GM12873 (cell line): Measurements from ENCODE around the gene CAPN11.

ENCODE experiments used
- TF ChIP-seq, protein P1 (sequence below): IDR thresholded peaks from 2 replicates; pipeline ENCODE4 v1.5.1; 2012; ENCODE audit warnings: low read depth, mild to moderate bottlenecking, moderate library complexity, low read length, control low read depth; ENCODE audit not compliant: insufficient read depth; ENCODE audit errors: missing control alignments

The CAPN11 gene

DNA sequence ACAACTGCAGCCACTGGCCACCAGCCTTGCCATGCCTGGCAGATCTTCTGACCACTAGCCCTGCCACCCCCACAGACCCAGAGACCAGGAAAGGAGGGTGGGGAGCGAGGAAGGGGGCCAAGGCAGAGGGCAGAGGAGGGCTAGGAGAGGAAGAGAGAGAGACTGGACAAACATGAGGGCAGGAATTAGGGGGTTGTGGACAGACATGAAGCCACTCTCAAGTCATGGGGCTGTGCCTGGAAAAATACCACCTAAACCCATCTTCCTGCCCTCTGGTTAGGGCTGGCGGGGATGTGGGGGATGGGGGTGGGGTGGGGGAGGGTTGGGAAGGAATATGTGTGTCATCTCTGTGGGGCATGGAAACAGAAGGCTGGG lies 63.3 kb downstream of the CAPN11 start:
- TF ChIP-seq, protein P1, sequence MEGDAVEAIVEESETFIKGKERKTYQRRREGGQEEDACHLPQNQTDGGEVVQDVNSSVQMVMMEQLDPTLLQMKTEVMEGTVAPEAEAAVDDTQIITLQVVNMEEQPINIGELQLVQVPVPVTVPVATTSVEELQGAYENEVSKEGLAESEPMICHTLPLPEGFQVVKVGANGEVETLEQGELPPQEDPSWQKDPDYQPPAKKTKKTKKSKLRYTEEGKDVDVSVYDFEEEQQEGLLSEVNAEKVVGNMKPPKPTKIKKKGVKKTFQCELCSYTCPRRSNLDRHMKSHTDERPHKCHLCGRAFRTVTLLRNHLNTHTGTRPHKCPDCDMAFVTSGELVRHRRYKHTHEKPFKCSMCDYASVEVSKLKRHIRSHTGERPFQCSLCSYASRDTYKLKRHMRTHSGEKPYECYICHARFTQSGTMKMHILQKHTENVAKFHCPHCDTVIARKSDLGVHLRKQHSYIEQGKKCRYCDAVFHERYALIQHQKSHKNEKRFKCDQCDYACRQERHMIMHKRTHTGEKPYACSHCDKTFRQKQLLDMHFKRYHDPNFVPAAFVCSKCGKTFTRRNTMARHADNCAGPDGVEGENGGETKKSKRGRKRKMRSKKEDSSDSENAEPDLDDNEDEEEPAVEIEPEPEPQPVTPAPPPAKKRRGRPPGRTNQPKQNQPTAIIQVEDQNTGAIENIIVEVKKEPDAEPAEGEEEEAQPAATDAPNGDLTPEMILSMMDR: no peak

DNA sequence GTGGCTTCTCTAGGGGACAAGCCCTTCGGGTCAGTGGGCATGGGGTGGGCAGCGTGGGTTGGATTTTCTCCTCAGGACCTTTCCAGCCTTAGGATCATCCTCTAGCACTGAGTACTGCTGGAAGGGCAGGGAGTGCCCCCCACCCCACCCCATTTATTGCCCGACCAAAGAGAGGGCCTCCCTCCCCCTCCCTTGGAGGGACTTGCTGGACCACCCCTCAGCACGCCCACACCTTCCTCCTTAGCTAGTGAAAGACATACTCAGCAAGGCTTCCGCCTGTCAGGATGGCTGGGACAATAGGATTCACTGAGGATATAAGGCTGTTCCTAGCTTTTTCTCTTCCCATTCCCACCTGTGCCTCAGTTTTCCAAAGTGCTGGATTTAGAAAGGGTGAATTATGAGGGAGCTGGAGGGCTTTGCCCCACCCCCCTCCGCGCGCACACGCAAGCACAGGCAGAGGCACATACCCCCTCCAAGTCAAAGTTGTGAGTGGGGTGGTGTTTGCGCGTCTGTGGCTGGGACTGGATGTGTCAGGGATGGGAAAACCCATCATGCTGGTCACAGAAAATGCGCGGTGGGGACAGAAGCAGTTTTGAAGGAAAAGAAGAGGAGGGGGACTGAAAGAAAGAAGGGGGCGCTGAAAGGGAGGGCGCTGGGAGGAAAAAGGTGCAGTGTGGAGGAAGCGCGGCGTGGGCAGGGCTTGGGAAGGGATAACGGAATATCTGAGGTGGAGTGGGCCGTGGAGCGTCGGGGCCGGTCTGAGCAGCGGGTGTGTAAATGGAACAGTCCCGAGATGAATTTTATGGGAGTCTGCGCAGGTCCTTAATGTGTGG lies 64.1 kb downstream of the CAPN11 start:
- TF ChIP-seq, protein P1: no peak

DNA sequence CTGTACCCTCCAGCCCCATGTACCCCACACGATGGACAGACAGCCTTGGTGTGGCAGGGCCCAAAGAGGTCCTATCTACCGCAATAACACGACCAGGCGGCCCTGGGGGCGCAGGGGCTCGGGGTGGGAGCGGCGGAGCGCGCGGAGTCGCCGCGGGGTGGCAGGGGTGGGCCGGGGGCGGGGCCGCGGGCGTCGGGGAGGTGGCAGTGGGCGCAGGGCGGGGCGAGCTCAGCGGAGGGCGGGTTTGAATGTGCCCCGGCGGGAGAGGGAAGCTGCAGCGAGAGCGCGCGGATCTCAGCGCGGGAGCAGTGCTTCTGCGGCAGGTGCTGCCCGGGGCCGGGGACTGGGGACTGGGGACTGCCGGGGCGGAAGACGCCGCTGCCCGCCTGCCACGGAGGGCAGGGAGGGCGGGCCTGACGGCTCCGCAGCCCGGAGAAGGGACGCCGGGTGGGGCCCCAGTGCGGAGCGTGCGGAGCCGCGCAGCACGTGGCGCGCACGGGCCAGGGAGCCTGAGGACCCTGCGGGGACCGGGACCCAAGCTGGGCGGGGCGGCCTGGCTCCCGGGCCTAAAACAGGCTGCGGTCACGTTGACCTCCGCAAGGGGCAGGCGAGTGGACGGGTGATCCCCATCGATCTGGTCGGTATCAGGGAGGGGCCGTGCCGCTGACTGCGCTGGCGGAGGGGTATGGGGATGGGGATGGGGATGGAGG lies 64.9 kb downstream of the CAPN11 start, which contains the start of gene SLC29A1:
SLC29A1 (plus strand) TSS at position 277 of the 710 bp plus-strand sequence. CDS start 3,719 bp downstream, outside the sequence.
- TF ChIP-seq, protein P1: peak; percentile 20

DNA sequence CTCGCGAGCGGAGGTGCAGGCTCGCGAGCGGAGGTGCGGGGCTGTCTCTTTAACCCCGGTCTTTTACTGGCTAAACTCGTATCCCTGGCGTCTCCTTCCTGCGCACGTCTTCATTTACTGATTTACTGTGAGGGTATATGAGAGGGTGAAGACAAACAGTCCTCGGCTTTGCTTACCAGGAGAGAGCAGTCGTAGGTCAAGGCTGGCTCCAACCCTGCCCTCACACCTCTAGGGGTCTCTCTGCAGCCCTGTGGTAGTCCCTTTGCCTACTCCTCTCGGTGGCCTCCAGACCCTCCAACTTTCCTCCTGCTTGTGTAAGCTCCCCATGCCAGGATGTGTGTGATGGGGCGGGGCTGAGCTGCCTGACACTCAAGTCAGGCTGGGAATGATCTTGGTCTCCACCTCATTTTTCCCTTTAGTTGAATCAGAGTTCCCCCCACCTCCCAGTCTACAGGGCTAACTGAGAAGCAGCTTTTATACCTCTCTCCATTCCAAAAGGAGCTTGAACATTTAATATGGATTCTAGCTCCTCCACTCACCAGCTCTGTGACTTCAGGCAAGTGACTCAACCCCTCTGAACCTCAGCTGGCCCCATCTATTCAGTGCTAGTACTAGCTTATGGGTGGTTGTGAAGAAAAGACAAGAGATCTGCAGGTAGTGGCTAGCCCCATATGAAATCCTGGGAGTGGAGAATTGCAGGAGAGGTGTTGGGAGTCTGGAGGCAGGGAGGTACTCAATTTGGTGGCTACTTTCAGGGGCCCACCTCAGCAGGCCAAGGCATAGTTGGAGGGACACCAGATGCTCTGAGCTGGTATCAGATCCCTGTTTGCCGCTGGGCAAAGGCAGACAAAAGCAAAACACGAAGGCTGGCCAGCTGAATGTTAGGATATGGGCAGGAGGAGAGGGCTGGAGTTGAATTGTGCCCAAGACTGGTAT lies 65.7 kb downstream of the CAPN11 start:
- TF ChIP-seq, protein P1: peak; percentile 21

DNA sequence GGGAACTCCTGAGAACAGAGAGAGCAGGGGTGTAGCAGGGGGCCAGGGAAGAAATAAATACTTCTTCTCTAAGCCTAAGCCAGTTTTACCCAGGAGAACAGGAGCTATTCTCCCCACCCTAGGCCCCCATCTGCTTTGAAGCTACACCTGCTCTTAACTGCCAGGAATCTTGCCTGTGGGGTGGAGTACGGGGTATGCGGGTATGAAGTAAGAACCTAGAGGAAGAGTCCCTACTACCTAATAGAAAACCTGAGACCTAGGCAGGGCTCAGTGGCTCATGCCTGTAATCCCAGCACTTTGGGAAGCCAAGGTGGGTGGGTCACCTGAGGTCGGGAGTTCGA lies 66.3 kb downstream of the CAPN11 start:
- TF ChIP-seq, protein P1: no peak

DNA sequence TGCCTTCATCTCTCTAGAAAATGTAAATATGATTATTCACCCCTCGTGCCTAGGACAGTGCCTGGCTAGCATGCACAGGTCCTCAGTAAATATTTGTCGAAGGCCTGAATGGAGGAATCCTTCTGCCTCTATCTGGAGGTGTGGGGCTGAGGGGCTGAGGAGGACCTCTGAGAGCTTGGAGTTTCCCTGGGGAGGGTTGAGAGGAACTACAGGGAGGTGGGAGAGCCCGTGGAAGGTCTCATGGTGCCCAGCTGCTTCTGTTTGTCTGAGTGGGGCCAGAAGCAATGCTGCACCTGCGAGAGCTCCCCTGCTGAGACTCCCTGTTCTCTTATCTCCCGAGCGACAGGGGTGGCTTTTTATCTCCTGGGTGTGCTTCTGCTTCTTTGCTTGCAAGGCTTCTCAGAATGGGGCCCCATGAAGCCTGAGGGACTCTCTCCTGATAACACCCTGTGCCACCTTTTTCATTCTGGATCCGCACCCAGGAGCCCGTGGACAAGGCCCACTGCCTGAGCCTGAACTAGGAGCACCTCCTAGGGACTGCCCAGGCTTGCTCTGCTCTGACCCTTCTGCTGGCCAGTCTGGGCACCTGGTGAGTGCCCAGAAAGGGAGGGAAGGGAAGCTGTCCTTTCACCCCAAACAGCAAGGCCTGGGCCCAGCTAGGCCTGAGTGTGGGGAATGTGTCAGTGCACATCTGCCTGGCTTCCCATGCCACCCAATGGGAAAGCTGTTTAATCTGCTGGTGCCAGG lies 67.1 kb downstream of the CAPN11 start:
- TF ChIP-seq, protein P1: no peak
